Chondrocyte (in vitro differentiated cells): ENCODE results near the gene UBXN11. TPM values are rescaled to one million over a fixed set of nuclear protein-coding genes. Genes with fewer than 3 reads are reported as not detected.

Experiments
- DNase-seq: peaks from one replicate; pipeline ENCODE4 v3.0.0; 2021; ENCODE audit warnings: mixed read lengths, low spot score
- H3K27ac Mint-ChIP-seq: one replicate; pipeline ENCODE4 v1.8.0; 2021; ENCODE audit warnings: mild to moderate bottlenecking, moderate library complexity, mixed read lengths; ENCODE audit not compliant: unreplicated experiment
- H3K27me3 Mint-ChIP-seq: 2 replicates; pipeline ENCODE4 v1.8.0; 2021; ENCODE audit warnings: low read depth, mixed read lengths
- H3K36me3 Mint-ChIP-seq: 2 replicates; pipeline ENCODE4 v1.8.0; 2021; ENCODE audit warnings: low read depth, mixed read lengths
- H3K4me1 Mint-ChIP-seq: 2 replicates; pipeline ENCODE4 v1.8.0; 2021; ENCODE audit warnings: low read depth, mild to moderate bottlenecking, mixed read lengths
- H3K4me3 Mint-ChIP-seq: one replicate; pipeline ENCODE4 v1.8.0; 2021; ENCODE audit warnings: mild to moderate bottlenecking, moderate library complexity, mixed read lengths; ENCODE audit not compliant: unreplicated experiment
- H3K9me3 Mint-ChIP-seq: 2 replicates; pipeline ENCODE4 v1.8.0; 2021; ENCODE audit warnings: low read depth, mixed read lengths
- CTCF ChIP-seq: fragments of 200-600 bp; sonication (generic); IDR thresholded peaks from 2 replicates; pipeline ENCODE4 v1.5.0; 2021; ENCODE audit warnings: antibody characterized with exemption, mild to moderate bottlenecking, moderate library complexity
- total RNA-seq: library from RNA; stranded (reverse); gene quantifications from 3 replicates; pipeline ENCODE4 v1.2.1, GENCODE V29; 2021

Gene UBXN11
- total RNA-seq, 1 donor from 2014 or later, result 8.7 TPM

GRCh38 chr1:26288311-26288941, 18.0 kb downstream of the UBXN11 start:
- no peak for DNase-seq
- Mint-ChIP-seq H3K27me3 (no peaks in the 10 kb centered on the region), H3K9me3 (no peaks in the 10 kb centered on the region), H3K4me3 (no peak overlapping the region), H3K27ac (no peak overlapping the region), H3K36me3 (peaks cover 2% of the 10 kb centered on the region), H3K4me1 (peaks cover 26% of the 10 kb centered on the region)
- no peak for TF ChIP-seq CTCF

- H3K4me1 Mint-ChIP-seq, result peaks cover 32% of the 10 kb centered on the region
- no peak overlapping the region for H3K4me3 Mint-ChIP-seq
- peak overlapping the region; percentile 20 for H3K27ac Mint-ChIP-seq
- H3K36me3 Mint-ChIP-seq, result peaks cover 2% of the 10 kb centered on the region
- no peak for DNase-seq
- no peaks in the 10 kb centered on the region for H3K9me3 Mint-ChIP-seq
- TF ChIP-seq CTCF, result no peak
- no peaks in the 10 kb centered on the region for H3K27me3 Mint-ChIP-seq
These were observed 18.6 kb downstream of the UBXN11 start for GRCh38 chr1:26287811-26288210.

GRCh38 chr1:26287033-26287711, 19.3 kb downstream of the UBXN11 start:
- TF ChIP-seq CTCF, result no peak
- Mint-ChIP-seq H3K36me3 (peaks cover 2% of the 10 kb centered on the region), H3K9me3 (no peaks in the 10 kb centered on the region), H3K27me3 (no peaks in the 10 kb centered on the region), H3K4me3 (no peak overlapping the region), H3K27ac (no peak overlapping the region), H3K4me1 (peaks cover 39% of the 10 kb centered on the region)
- DNase-seq, result no peak

- Mint-ChIP-seq H3K27me3 (no peaks in the 10 kb centered on the region), H3K36me3 (peaks cover 4% of the 10 kb centered on the region), H3K4me3 (no peak overlapping the region), H3K9me3 (no peaks in the 10 kb centered on the region), H3K4me1 (peaks cover 48% of the 10 kb centered on the region), H3K27ac (no peak overlapping the region)
- DNase-seq, result no peak
- TF ChIP-seq CTCF, result no peak
These were observed 20.4 kb downstream of the UBXN11 start for GRCh38 chr1:26286064-26286416.

- DNase-seq, result no peak
- Mint-ChIP-seq H3K36me3 (peaks cover 5% of the 10 kb centered on the region), H3K27ac (no peak overlapping the region), H3K27me3 (no peaks in the 10 kb centered on the region), H3K9me3 (no peaks in the 10 kb centered on the region), H3K4me3 (no peak overlapping the region), H3K4me1 (peaks cover 54% of the 10 kb centered on the region)
- peak; percentile 23 for TF ChIP-seq CTCF
These were observed 20.9 kb downstream of the UBXN11 start for GRCh38 chr1:26285366-26286063.
